Fibroblast of skin of back (primary cell): ENCODE results near the gene BRSK2.

Experiments used
- DNase-seq: peaks from one replicate; pipeline ENCODE4 v3.0.0-alpha.2; 2013

The BRSK2 gene

GRCh38 chr11:1377231-1377780 is 12.4 kb upstream of the BRSK2 start:
- DNase-seq, result no peak

DNA sequence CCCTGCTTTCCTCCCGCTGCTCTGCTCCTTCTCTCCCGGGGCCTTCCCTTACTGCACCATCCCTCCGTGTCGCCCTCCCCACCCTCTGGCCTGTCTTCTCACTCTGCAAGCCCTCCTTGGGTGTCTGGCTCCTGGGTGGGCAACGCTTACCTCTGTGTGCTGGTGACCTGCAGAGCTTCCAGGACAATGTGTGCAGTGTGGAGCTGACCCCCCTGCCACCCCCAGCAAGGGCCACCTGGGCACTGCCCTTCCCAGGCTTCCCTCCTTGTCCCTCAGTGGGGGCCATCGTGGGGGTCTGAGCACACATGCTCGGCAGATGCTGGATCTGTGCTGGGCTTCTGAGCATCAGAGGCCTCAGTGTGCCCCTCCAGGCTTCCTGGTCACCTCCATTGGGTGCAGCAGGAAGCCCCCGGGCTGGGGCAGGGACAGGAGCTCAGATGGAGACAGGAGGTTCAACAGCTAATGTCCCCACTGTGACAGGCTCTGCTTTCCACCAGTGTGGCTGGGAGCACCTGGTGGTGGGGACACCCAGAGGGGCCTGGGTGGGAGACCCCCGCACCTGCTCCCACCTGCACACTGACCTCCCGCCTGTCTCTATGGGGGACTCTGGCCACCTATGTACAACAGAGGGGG is 7.8 kb upstream of the BRSK2 start:
- no peak for DNase-seq

GRCh38 chr11:1382429-1382828 is 7.3 kb upstream of the BRSK2 start:
- no peak for DNase-seq

- DNase-seq, result peak; percentile 59
Measured at GRCh38 chr11:1382831-1383607, 6.7 kb upstream of the BRSK2 start.

DNA sequence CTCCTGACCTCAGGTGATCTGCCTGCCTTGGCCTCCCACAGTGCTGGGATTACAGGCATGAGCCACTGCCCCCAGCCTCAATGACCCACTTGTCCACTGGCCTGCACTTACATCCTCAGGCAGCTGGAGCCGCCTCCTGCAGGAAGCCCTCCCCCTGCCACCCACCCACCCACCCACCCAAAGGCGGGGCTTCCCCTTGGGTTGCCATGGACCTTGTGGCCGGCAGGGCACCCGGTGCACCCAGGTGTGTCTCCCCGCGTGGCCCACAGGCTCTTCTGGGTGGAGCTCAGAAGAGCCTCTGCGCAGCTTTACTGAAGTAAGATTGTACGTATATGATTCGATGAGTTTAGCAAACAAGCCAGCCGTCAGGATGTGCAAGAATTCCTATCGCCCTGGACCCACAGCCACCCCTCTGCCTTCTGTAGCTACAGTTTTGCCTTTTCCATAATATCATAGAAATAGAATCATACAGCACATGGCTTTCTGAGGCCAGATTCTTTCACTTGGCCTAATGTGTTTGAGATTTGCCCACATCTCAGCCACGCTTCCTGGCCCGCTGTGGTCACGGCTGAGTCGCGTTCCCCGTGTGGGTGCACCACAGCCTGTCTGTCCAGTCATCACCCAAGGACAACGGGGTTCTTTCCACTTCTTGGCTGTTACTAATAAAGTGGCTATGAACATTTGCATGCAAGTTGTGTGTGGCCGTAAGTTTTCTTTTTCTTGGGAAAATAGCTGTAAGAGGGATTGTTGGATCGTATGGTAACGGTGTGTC is 5.3 kb upstream of the BRSK2 start:
- no peak for DNase-seq

DNA sequence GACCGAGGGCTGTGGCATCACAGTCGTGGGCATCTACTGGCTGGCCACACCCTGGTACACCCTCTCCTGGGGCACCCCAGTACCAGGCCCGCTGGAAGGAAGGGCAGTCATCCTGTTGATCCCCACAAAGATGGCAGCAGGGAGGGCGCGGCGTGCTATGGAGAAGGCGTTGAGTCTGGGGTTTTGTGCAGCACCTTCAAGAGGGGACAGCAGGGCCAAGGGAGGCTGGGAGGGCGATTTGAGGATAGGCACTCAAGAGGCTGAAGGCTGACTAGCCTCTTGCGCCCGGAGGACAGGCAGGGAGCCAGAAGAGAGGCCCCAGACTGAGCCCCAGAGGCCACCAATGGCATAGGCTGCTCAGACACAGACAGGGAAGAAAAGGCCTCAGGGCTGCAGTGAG is 2.2 kb upstream of the BRSK2 start:
- DNase-seq, result no peak

DNA sequence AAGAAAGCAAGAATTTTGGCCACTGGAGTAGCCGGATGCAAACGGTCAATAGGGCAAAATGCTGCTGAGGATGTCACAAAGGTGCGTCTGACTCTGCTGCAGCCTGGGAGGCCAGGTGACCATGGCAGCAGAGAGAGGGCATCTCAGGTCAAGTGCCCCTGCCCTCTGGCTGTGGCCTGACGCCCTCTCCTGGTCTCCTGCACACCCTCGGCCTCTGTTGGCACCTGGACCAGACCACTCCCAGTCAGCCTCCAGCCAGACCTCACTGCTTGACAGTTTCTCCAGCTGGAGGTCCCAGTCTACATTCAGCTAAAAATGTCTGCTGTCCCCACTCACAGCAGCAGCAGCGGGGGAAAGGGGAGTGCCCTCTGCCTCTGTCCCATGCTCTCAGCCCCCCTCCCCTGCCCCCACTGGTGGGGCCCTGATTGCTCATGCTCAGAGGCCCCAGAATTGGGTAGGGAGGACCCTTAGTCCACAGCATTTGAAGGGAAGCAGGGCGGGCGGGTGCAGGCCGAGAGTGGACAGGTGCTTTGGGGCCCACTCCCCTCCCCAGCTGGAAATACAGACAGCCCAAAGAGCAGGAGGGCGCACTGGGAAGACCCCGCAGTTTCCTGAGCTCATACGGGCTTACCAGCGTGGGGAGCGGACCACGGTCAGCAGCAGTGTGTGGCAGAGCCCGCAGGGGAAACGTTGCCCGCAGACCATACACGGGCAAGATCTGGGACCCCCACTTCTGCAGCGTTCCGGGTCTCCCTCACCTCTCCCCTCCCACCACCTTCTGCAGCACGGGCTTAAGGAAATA is 1.6 kb upstream of the BRSK2 start:
- DNase-seq, result no peak

DNA sequence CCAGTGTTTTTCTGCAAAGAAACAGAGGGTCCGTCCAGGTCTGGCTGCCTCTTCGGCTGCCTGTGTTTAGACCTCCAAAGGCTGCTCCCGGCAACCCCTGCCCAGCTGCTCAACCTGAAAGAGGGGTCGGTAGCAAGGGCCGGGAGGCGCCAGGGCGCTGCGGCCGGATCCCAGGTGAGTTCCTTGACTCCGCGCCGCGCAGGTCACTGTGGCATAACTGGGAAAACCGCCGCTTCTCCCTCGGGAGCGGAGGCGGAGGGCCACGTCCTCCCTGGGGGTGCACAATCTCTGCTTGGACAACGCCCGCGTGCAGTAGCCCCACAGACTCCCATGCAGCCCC is 1.0 kb upstream of the BRSK2 start:
- DNase-seq, result peak; percentile 7

DNA sequence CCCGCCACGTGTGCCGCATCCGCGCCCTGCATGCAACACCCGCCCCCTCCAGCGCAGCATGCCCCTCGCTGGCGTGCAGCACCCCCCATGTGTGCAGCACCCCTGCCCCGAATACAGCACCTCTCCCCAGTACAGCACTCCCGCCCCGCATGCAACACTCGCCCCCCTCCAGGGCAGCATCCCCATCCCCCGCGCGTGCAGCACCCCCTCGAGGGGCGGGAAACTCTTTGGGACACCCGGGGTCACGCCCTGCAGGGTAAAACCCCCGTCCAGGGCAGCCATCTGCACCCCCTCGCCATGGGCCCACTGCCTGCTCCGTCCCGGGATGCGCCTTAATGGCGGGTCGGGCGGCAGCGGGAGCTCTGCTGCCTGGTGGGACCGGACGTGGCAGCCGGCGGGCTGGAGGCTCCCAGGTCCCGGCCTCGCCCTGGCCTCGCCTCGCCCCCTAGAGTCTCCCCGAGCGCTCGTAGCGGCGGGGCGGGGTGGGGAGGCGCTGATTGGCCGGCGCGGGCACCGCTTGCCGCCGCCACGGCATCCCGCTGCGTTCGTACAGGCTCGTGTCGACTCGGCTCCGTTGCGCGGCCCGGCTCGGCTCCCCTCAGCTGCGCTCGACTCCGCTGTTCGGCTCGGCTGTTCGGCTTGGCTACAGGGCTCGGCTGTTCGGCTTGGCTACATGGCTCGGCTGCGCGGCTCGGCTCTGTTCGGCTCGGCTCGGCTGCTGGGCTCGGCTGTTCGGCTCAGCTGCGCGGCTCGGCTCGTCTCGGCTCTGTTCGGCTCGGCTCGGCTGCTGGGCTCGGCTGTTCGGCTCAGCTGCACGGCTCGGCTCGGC is 417 bp upstream of the BRSK2 start:
- DNase-seq, result peak; percentile 92

GRCh38 chr11:1390569-1391164 is 933 bp downstream of the BRSK2 start:
- no peak for DNase-seq

GRCh38 chr11:1391165-1392075 is 1.7 kb downstream of the BRSK2 start:
- no peak for DNase-seq

GRCh38 chr11:1392111-1392510 is 2.4 kb downstream of the BRSK2 start:
- DNase-seq, result no peak

GRCh38 chr11:1392561-1392960 is 2.8 kb downstream of the BRSK2 start:
- no peak for DNase-seq

GRCh38 chr11:1393038-1393710 is 3.4 kb downstream of the BRSK2 start:
- DNase-seq, result no peak

- no peak for DNase-seq
Measured at GRCh38 chr11:1394936-1395772, 5.4 kb downstream of the BRSK2 start.

DNA sequence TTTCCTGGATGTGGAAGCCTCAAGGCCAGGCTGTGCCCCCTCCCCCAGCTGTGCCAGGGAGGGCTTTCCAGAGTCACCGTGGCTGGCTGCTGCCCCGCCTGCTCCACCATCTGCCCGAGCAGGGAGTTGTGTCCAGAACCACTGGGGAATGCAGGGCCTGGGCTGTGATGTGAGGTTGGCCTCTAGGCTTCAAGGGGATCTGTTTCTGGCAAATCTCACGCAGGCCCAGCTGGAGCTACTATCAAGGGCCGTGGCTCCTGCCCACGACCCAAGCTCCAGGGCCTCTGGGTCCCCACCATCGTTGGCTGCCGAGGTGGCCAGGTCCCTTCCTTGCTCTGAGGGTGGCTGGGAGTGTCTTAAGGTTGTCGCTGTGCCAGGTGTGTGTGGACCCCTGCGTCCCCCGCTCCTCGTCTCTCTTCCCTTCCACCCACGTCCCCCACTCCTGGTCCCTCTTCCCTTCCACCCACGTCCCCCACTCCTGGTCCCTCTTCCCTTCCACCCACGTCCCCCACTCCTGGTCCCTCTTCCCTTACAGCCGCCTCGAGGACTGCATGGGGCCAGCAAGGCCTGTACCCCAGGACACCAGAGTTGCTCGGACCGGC is 6.1 kb downstream of the BRSK2 start:
- no peak for DNase-seq

GRCh38 chr11:1396375-1396841 is 6.7 kb downstream of the BRSK2 start:
- DNase-seq, result no peak
